ENCODE data around the gene ORM1.
A peak's percentile ranks its signal among the peaks of the same experiment; 100 is the strongest.

The ORM1 gene

DNA sequence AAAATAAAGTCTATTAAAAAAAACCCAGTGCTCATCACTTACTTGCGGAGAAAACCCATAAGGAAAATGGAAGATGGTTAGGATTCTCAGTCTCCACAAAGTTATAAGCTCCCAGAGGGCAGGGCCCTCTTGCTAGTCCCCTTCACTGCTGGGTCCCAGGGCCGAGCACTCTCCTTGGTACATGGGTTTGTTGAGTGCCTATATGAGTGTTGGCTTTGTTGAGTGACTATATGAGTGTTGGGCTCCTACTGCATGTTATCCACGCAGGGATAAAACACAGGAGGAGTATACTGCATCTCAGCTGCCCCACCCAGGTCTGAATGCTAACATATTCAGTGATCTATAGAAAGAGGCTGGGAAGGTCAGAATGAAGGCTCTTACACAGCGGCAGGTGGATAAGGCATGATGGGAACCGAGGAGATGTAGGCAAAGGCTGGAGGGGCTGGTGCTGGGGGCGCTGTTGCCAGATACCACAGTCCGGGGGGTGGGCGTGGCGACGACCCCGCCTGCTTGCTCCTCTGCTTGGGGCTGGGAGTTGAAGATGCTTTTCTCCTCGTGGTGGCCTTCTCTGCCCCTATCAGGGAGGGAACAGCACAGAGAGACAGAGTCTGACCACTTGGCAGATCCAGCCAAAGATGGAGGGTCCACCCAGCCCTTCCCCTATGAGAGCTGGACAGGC, 18.4 kb downstream of the ORM1 start:
- DNase-seq: no peak

DNA sequence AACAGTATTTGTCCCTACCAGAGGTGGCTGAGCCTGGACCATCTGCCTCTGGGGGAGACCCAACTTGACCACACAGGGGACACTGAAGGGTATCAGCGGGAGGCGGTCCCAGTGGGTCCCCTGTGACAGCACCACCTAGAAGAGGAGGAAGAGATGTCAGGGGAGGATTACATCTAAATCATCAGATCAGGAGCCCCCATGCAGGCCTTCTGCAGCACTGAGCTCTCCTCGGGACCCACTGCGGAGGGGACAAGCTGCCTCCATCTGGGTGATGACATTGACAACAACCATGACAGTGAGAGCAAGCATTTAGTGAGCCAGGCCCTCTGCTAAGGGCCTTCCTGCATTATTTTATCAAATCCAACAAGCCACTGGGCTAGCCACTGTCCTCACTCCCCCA, 19.1 kb downstream of the ORM1 start:
- DNase-seq: no peak

DNA sequence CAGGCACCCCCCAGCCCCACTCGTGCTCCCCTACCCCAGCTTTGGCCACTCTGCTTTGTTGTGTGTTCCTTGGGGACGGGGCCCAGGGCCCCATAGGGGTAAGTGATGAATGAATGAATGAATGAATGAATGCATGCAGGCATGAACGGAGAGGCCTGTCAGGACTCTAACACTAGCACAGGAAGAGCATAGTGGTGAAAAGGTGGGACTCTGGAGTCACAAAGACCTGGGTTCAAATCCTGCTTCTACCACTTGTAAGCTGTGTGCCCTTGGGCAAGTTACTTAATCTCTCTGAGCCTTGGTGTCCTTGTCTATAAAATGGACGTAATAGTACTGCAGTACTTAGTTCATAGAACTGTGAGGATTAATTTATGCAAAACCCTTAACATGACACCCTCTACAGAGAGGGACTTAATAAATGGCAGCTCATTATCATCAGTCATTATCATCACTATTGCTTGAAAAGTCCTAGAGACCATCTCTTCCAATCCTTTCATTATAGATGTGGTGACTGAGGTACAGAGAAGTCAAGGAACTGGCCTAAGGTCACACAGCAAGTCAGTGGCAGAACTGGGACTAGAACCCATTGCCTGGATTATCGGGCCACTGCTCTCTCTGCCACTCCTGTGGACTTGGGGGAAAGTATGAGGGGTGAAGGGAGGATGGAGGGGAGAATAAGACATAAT, 20.0 kb downstream of the ORM1 start:
- no peak for DNase-seq

DNA sequence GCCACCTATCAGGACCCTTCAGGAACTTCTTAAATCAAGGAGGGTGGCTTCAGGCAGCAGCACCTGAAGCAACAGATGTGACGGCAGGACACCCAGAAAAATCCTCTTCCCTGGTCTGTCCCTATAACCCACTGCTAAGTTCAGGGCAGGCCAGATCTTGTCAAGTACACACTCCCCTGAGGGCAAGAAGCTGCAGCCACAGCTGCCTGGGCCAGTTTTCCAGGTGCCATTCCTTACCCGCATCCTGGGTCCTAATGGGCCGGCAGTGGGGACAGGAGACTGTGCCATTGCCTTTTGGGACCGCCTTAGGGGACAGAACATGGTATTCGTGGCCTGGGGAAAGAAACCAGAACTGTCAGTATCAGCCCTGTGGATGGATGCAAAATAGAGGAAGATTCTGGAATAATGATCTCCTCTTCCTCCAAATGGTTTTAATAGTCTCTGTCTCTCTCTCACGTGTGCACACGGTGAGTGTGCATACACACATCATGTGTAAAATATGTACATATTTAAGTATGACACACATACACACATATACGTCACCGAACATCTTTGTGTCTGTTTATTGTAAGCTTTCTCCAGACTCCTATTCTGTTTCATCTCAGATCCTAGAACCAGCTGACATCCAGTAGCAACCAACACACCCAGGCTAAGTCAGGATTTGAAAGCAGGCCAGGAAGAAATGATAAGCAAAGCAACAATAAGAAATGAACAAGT, 20.7 kb downstream of the ORM1 start:
- no peak for DNase-seq

DNA sequence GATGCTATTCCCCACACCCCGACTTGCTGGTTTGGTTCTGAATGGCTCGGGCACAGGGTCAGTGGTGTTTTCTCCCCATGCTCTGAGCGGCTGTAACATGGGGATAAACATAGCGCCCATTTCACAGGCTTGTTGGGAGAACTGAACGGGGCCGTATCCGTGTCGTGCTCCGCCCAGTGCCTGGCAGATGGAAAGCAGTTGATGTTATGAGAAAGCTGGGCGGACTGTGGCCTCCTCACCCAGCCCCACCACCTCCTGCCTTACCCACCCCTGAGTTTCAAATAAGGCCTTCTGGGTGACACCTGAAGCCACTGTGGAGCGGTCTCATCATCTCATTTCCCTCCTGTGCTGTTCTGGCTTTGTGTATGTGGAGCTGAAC, 21.3 kb downstream of the ORM1 start:
- no peak for DNase-seq

DNA sequence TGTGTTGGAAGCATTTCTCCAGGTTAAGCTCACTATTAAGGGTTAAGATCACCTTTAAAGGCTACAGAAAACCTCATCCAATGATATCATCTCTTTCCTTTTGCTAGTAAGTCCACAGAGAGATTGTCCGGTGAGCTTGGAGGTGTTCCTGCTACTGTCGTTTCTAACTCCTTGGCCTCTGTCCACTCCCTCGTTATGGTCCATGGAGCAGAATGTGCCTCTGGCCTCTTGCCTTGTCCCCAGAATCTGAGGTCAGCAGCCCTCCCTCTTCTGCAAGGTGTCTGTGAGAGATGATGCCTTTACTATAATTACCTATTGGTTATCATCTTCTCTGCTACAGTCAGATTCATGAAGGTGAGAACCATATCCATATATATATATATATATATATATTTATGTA, 21.8 kb downstream of the ORM1 start:
- no peak for DNase-seq

DNA sequence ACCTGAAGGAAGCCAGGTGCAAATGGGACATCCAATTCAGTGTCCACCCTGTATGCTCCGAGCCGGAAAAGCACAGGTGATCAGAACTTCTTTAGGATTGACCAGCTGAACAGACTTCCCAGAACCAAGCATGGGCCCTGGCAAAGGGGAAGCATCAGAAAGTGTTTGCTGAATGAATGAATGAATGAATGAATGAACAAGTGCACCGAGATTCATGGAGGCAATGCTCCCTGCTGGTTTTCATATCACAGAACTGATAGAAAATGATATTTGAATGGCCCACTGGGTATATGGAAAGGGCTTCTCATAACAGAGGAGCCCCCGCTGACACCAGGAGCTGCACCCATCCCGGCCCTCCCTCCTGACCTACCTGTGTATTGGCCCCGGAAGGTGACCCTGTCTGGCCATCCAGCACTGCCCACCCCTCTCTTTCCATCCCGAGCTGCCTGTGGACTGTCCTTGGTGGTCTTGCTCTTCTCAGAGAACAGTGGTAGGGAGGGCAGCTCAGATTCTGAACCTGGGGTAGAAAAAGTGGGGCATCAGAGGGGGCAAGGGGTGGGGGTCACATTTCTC, 22.7 kb downstream of the ORM1 start:
- DNase-seq: no peak

DNA sequence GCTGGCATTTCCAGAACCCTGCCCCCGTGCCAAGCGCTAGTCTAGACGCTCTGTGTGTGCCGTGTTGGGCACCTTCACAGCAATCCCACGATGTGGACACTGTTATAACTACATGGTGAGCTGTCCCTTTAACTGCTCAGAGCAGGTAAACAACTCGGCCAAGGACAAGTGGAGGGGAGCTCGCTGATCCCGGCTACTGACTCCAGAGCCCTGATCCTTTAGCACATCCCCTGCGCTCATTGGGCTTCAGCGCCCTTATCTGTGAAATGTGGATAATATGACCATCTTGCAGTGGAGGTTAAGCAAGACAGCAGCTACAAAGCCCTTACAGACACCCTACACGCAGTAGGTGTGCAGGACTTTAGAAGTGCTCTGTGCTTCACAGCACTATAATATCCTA, 23.2 kb downstream of the ORM1 start:
- no peak for DNase-seq

DNA sequence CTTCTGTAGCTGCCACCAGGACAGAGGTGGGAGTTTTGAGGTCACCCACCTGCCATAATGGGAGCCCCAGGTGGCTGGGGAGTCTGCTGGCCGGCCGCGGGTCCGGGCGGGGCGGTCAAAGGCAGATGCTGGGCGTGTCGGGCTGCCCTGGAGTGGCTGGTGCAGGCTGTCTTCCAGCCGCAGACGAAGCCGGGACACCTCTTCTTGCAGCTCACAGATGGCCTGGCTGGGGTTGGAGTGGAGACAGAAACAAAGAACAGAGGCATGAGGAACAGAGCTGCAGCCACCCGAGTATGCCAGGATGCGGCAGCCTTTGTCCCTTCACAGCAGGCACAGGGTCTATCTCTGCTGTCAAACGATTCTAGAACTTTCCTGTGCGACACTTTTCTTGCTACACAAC, 24.8 kb downstream of the ORM1 start:
- peak in 49 of 56 donors; percentile 24 to 87 (median 65) for DNase-seq

DNA sequence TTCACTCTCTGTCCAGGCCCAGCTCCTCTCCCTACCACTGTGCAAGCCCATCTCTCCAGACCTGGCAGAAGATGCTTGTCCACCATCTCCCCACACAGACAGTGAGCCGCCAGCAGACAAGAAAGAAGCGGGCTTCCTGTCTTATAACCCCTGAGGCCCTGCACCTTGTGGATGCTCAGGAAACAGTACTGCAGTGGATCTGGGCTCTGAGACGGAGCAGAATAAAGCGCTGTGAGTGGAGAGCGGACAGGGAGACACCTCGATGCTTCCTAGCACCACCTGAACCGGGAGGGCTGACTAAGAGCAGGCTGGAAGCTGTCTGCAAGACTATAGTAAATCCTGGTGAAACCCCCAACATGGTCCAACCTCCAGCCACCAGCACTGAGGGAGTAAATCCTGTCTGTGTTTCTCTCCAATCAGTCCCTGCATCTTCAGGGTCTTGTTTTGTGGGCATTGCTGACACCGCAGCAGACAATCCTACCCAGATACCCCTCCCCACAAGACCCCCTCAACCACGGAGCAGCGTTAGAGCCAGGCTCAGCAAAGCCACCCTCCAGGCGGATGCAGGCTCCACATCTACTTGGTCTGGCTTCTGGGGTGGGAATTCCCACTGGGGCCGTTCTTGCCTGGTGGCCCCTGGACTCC, 25.5 kb downstream of the ORM1 start:
- DNase-seq: peak in 1 of 56 donors; percentile 24

DNA sequence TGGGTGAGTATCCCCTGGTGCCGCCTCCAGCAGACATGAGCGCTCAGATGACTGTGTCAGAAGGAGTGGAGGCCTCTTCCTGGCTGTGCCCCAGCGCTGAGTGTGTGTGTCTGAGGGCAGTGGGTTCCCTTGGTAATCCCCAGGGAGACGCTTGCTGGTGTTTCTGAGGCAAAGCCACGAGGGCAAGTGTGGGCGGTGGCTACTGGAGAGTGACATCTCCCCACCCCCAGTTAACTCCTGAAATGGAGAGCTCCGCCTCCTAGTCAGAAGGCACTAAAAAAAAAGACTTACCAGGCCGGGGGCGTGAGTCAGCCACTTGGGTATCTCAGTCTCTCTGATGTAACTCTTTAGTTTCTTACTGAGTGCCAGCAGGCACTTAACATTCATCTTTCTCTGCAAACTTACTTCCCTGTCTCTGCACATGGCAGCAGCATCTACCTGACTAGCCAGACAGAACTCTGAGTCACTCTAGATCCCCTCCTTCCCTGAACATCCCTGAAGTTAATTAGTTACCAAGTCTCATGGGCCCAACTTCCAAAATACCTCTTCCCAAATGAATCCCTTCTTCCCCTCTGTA, 26.1 kb downstream of the ORM1 start:
- DNase-seq: peak in 26 of 56 donors; percentile 7 to 73 (median 30)

DNA sequence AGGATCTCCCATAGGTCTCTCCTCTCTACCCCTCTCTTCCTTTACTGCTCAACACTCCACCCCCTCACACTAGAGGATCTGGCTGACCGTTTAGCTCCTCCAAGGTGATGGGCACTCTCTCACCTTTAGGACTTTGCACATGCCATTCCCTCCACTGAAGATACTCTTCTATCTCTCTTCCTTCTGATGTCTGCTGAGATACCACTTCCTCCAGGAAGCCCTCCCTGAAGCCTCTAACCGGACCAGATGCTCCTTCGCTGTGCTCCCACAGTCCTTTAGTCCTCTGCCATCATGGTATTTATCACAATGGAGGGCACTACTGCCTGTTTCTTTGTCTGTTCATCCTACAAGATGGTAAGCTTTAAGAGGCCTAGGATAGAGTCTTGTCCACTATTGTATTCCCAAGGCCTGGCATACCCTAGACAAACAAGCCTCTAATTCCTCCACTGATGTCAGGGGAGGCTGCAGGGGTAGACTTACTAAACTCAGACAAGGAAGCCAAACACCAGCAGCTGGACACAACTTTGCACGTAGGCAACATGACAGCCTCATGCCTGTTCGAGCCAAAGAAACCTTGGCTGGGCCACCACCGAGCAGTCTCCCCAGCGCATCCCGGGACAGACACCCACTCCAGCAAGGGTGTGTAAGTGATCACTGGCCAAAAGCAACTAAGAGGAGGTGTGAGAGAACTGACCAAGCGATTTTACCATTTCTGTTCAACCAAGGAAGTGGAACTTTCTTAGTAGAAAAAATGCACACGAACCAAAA, 27.0 kb downstream of the ORM1 start:
- no peak for DNase-seq

DNA sequence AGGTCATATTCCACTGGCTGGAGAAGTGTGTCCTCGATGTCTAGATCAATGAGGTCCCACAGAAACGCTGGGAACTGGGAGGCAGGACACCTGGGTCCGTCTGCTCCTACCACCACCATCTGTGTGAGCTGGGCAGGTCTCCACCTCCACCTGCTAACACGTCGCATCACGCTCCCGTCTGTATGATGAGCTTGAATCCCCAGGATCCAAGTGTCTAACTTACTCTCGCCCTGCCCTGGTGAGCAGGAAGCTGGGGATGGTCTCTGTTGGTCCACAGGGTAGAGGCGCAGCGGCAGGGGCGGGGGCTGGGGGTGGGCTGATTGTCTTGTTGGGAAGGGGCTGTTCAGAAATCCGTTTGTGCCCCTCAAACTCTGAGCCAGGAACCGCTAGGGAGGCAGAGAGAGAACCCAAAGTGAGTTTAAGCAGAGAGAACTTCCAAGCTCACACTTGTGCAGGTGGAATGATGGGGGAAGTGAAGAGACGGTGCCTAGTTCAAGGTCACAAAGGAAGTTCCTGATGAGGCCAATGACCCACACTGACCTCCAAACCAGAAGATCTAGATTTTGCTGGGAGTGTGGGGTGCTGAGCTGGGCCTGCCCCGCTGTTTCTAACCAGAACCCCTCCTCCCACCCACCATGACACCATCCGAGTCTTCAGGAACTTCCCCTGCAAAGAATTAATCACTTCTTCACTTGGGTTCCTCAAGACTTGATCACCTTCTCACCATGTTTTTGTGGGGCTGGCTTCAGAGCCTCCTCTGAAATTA, 27.9 kb downstream of the ORM1 start:
- DNase-seq: no peak

DNA sequence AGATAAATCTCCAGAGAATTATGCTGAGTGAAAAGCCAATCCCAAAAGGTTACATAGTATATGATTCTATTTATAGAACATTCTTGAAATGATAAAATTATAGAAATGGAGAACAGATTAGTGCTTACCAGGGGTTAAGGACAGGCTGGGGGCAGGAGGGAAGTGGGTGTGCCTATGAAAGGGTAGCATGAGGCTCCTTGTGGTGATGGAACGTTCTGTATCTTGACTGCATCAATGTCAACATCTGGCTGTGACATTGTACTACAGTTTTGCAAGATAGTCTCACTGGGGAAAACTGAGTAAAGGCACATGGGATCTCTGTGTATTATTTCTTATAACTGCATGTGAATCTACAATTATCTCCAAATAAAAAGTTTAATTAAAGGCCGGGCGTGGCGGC, 29.0 kb downstream of the ORM1 start:
- no peak for DNase-seq

DNA sequence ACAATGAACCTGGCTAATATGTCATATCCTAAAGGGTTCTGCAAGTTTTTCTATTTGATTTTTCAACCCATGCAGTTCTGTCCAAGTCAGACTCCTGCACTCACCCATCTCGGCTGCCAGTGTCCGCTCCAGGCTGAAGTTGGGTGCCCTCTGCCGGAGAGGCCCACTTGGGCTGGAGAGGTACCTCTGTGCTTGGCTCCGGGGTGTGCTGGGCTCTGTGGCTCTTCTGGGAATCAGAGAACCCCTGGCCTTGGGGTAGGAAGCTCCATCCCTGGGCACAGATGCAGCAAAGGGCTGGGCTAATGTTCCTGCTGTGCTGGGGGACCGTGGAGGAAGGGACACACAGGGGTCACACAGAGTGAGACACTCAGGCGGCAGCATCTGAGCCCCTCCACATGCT, 32.9 kb downstream of the ORM1 start:
- no peak for DNase-seq

DNA sequence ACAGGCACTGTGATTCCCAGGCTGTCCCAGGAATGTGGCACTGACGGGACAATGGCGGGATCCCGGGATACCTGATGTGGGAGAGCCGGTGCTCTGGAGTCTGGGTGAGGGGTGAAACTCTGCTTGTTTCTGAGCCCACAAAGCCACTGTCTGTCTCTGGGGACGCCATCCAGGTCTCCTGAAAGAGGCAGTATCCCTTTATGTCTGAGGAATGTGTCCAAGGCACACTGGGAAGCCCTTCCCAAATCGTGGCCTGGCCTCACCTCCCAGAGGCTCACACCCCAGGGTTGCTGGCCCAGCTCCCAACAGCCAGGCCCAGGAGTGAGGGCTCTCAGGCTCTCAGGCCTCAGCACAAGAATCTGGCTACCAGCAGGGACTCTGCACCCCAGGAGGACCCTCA, 33.9 kb downstream of the ORM1 start:
- no peak for DNase-seq

DNA sequence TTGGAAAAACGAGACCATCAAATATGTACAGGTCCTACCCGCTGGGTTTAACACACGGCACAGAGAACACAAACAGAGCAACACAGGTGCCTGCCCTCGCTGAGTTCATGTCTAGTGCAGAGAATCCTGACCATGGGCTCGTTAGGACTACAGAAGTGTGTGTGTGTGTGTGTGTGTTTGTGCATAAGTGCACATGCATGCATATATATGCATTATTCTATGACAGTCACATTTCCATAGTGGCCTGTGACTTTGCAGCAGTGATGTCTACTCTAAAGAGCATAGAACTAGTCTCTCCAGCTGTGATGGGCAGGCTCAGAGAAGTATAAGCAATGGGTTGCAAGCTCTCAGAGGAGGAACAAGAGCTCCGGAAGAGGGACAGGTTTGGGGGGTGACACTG, 34.5 kb downstream of the ORM1 start:
- no peak for DNase-seq

DNA sequence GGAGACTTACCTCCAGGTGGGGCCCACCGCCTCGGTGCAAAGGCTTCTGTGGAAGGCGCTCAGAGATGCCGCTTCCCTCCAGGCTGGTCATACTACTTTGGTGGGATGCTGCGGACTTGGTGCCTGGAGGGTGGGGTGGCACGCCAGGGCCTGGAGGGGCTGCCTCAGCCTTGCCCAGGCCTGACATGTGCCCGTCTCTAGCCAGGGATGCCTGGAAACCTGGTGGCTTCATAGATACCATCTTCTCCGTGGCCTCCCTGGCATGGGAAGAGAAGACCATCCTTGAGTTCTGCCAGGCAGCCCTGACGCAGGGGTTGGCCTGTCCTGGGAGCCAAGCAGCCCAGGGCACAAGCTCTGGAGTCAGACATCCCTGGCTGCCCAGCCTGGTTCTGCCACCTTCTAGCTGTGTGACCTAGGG, 35.0 kb downstream of the ORM1 start:
- no peak for DNase-seq

DNA sequence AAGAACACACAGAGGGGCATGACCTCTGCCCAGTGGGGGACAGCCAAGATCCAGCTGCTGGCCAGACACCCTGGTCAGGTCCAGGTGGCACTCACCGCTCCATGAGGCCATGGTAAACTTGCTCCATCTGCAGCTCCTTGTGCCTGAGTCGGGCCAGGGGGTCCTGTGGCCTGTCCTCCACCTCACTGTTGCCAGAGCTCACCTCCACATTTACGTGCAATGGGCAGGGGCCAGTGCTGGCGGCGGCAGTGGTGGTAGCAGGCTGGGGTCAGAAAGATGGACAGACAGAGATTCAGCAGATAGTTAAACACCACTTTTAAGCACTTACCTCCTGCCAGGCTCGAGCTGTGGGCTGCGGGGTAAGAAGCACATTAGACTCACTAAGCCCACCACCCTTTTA, 36.9 kb downstream of the ORM1 start:
- no peak for DNase-seq

DNA sequence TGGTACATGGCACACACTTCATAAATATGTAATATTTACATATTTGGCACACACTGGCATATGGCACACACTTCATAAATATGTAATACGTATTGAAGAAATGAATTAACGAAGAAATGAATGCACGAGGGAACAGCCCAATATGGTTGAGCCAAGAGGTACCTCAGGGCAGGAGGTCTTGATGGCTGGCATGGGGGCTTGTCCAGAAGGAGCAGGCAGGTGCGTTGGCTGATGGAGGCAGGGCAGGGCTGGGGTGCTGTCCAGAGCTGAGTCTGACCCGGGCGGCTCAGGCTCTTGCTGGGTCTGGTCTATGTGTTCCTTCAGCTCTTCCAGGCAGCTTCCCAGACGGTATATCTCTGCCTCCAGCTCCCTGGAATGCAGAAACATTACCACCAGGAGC, 38.6 kb downstream of the ORM1 start:
- no peak for DNase-seq
